ENCODE data around the gene ZNF229.
"Not testable (repeated sequence)": the region's sequence is repeated elsewhere in the genome, so short reads cannot be mapped to it uniquely, and the experiment has no call there.

ZNF229 gene

DNA sequence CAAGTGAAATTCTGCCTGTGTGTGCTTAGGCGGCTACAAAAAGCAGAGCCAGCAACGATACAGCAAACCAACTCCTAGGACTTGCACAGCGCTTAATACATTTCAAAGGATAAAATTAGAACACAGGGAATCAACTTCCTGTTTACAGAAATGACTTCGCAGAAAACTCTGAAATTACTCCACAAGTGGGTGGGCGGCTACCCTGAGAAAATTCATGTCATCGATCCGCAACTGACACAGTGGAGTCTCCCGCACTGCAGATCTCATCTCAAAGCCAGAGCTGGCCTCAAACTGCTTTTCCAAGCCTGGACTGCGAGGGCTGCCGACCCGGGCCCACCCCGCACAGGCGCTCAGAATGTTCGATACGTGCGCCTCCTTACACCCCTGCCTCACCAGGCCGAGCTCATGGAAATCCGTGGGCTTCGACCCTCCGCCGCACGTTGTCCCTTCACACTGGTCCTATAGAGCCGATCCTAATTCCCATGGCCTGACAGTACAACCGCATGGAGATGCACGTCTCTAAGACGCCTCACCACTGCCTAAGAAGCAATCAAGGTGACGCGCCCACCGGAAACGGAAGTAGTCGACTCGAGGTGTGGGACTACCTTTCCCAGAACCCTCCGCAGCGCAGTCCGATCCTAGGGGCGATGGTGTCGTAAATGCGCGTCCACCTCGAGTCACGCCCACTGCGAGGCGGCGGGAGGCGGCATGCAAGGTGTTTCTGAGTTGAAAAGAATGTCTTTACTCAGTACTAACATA, at the start of gene ZNF229:
ZNF229 (minus strand) TSS at position 557 of the 759 bp plus-strand sequence. CDS start 5,625 bp downstream, outside the sequence.
- no peak for DNase-seq

DNA sequence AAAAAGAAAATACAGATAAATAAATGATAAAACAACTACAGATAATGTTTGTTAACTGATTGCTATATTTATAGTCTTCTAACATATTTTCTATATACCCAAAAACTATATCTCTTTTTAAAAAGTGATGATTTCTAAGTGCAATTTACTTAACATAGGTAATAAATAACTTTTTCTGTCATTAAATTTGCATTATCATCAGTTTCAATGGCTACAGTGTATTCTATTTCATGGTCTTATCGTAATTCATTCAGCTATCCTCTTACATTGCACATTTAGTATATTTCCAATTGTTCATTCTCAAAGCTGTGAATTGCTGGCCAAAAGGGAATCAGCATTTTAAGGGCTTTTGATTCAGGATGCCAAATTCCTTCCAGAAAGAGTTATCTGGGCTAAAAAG, 48.4 kb upstream of the ZNF229 start:
- DNase-seq: no peak

DNA sequence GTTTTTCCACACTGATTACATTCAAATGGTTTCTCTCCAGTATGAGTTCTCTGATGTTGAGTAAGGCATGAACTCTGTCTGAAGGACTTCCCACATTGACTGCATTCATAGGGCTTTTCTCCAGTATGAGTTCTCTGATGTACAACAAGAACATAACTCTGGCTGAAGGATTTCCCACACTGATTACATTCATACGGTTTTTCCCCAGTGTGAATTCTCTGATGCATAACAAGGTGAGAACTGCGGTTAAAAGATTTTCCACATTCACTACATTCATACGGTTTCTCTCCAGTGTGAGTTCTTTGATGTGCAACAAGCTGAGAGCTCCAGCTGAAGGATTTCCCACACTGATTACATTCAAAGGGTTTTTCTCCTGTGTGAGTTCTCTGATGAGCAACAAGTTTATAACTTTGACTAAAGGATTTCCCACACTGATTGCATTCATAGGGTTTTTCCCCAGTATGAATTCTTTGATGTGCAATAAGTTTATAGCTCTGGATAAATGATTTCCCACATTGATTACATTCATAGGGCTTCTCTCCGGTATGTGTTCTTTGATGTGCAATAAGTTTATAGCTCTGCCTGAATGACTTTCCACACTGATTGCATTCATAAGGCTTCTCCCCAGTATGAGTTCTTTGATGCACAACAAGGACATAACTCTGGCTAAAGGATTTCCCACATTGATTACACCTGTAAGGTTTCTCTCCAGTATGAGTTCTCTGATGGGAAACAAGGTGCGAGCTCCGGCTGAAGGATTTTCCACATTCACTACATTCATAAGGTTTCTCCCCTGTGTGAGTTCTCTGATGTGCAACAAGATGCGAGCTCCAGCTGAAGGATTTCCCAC, 28.5 kb upstream of the ZNF229 start:
- no peak for DNase-seq

DNA sequence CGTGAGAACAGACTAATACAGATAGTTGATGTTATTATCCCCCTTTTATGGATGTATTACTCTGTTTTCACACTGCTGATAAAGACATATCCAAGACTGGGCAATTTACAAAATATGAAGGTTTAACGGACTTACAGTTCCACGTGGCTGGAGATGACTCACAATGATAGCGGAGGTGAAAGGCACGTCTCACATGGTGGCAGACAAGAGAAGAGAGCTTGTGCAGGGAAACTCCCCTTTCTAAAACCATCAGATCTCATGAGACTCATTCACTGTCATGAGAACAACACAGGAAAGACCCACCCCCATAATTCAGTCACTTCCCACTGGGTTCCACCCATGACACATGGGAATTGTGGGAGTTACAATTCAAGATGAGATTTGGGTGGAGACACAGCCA, 20.5 kb upstream of the ZNF229 start:
- DNase-seq: not testable (repeated sequence)

DNA sequence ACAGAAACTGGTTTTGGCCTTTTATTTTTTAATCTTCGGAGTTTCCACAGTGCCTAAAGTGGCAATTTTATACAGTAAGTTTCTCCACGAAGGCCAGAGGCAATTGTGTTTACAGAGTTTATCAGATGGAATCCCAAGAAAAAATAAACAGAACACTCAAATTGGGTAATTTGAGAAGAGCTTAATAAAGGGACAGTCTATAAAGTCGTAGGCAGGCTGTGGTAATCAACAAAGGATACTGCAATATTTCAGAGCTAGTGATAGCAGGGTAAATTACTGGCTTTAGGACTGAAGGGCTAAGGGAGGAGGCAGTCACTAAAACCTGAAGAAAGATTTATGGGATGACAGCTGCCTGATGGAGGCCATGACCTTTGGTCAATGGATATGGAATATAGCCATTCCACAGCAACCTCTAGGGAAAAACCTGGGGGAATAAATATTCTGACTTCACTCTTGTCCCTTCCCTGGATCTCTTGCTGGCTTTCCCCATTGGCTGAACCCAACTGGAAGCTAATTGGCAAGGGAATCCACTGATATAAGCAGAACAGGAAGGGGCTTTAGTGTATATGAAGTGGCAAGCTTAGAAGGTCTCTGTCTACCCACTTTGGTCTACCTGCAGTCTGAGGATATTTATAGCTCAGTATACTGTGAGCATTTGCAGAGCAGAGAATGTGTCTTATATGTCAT, 14.5 kb upstream of the ZNF229 start:
- not testable (repeated sequence) for DNase-seq

DNA sequence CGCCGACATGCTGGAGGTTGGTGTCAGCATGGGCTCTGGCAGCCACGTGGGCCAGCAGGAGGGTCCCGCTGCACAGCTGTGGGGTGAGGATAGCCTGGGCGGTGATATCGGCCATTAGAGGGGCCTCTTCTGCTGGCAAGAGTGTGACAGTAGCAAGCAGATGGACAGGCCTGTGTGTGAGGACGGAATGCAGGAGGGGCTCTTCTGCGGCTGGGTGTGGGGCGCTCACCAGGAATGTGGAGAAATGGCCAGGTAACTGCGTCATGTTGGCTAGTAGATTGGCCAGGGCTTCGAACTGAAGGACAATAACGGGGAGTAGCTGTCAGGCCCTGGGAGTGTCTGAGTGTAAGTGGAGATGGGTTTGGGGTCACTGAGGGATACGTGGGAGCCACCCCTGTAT, 7.7 kb upstream of the ZNF229 start:
- DNase-seq: not testable (repeated sequence)

DNA sequence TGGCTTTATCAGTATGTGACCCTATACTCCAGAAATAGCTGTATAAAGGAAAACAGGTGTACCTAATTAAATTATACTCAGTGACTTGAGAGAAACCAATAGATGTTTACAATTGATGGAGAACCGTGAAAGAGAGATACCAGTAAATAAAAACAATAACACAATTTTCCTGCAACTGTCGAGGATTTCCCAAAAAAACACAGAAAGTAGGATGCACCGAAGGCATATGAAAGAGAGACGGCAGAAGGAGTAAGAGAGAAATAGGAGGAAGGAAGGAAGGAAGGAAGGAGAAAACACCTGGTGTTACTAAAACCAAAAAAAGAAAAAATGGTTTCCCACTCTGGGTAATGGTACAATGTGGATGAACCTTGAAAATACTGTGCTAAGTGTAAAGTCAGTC, 6.8 kb upstream of the ZNF229 start:
- no peak for DNase-seq

DNA sequence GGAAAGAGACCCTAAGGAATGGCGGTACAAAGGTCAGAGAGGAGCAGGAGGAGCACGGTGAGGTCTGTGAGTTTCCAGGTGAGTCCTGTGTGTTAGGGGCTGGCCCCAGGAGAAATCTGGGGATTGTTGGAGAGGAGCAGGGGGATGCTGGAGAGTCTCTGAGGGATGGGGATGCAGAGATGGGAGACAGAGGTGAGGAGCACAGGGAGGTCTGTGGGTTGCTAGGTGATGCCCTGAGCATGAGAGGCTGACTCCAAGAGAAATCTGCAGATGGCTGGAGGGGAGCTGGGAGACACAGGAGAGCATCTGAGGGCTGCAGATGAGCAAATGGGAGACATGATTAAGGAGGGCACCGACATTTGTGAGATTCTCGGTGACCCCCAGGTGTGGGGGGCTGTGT, 4.1 kb upstream of the ZNF229 start:
- no peak for DNase-seq

DNA sequence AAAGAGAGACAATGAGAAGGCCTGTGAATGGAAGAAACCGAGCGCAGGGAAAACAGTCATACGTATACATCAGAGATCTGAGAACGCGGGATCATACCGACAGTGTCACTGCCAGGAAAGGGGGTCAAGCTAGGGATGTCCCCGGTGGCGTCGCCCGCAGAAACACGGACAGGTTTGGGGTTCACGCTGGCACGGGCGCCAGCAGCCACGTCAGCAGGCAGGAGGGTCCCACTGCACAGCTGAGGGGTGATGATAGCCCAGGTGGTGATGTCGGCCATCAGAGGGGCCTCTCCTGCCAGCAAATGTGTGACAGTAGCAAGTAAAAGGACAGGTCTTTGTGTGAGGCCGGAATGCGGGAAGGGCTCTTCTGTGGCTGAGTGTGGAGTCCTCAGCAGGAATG, 3.4 kb upstream of the ZNF229 start:
- no peak for DNase-seq

DNA sequence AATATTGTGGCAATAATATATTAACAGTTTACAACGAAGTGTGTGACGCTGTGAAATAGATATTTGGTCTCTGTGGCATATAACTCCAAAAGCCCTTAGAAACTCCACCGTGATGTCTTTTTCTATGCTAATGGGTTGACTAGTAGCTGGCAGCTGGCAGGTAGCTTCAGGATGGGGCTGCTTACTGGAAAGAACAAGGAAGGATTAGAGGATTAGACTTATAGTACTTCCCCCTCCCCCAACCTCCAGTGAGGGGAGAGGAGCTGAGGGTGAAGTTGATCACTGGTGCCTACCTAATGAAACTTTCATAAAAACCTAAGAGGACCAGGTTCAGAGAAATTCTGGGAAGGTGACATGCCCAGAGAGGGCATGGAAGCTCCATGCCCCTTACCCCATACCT, 9.8 kb downstream of the ZNF229 start:
- no peak for DNase-seq

DNA sequence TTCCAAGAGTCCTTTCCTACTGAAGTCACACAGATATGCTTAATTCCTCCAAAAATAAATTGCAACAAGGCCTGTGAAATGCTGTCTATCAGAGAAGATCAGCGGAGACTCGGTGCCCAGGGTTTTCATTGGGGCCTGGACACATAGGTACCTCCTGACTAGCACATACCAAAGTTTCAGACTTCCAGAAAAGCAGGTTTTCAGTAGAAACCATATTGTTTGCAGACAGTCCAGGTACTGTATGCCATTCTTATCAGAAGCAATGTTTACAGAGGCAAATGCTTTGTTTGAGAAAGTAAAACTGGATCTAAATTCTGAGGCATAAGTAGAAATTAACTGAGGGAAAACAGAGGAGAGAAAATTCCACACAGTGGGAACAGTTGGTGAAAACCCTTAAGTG, 12.8 kb downstream of the ZNF229 start:
- no peak for DNase-seq

DNA sequence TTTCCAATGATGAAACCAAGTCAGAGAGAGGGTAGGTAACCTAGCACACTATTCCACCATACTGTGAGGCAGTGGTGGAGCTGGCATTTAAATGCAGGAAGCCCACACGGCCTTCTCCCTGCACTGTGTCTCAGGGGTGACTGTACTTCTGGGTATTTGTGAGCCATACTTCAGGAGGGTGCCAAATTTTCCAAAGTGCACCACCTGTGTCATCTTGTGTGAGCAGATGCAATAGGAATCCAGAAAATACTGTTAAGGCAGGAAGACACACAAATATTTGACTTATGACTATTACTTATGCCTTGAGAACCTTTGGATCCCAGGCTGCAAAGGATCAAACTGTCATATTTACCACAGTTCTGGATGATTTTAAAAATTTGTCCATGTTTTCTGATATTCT, 17.3 kb downstream of the ZNF229 start:
- no peak for DNase-seq

DNA sequence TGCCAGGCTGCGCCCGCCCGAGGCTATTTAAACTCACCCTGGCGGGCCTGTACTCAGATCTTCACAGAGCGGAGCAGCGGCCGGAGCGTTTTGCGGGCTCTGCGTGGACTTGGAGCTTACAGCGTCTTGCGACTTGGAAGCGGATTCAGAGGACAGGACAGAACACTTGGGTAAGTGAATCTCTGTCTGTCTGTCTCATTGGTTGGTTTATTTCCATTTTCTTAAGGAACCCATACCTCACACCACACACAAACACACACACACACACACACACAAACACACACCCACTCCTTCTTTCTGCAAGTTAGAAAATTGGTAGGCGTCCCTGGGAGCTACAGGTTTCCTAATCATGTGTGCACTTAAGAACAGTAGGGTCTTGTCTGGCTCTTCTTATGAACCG, 32.7 kb downstream of the ZNF229 start:
- DNase-seq: not testable (repeated sequence)

DNA sequence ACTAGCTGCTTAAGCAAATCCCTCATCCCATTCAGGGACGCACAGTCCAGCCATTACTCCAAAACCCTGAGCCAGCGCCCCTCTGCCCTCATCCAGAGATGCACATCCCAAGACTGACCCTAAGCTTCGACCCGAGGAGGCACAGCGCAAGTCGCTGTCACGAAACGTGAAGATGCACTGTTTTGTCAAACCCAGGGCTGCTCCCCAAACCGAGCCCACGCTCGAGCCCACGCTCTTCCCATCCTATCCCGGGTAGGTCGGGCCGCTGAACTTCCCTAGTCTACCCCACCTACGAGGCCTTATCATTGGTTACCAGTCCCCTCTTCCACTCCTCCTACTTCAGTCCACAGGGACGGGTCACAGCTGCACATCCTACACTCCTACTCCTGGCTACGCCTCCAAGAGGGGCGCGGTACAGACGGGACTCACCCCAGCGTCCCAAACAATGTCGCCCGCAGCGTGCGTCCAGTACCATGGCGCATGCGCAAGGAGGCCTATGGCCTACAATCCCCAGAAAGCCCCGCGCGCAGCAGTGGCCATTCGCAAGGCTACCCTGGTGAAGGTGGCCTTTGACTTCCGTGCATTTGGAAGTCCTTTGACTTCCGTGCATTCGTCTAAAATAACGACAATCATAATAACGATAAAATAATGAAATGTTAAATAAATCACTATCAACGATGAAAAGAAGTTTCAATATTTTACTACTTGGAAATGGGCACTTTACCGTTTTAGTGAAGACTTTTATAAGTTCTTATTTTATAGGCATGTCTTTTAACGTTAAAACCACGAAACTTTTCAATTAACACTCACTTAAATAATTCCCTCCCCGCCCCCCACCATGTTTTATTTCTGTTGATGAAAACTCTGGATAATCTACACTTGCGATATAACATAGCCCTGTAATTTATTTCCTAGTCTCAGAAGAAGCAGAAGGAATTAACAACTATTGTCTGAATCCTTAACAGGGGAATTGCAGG, 46.8 kb downstream of the ZNF229 start, which contains the start of gene ZNF285:
ZNF285 (minus strand) TSS at position 470 of the 977 bp plus-strand sequence. CDS start 4,395 bp downstream, outside the sequence.
- DNase-seq: no peak

DNA sequence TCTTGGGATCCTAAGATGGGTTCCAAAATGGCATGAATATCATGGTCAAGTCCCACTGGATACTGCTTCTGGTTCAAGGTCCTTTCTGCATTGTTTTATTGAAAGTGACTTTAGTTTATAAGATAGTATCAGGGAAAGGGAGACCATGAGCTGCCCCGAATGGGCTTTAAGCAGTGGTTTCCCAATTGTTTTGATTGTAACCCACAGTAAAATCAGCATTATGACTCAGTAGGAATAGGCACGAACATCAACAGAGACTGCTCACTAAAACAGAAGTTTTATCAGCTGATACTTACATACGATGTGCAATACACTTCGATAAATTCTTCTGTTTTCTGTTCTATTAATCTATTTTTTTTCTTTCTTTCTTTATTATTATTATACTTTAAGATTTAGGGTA, 59.0 kb downstream of the ZNF229 start:
- DNase-seq: not testable (repeated sequence)
